Nephron (organoid): Measurements from ENCODE around the gene RHEB.

Experiments used
- H3K27ac Mint-ChIP-seq, 3 experiments: 2 replicates each; pipeline ENCODE4 v1.8.0; 2020; ENCODE audit warnings: mixed read lengths in 3 of 3, mild to moderate bottlenecking in 2 of 3, moderate library complexity in 1 of 3
- H3K27me3 Mint-ChIP-seq: 2 replicates; pipeline ENCODE4 v1.8.0; 2021; ENCODE audit warnings: low read depth, mild to moderate bottlenecking, moderate library complexity, mixed read lengths
- H3K36me3 Mint-ChIP-seq: 2 replicates; pipeline ENCODE4 v1.8.0; 2020; ENCODE audit warnings: low read depth, mixed read lengths
- H3K4me1 Mint-ChIP-seq: 2 replicates; pipeline ENCODE4 v1.8.0; 2020; ENCODE audit warnings: mixed read lengths
- H3K4me3 Mint-ChIP-seq, 3 experiments: 2 replicates each; pipeline ENCODE4 v1.8.0; 2020; ENCODE audit warnings: mild to moderate bottlenecking in 3 of 3, mixed read lengths in 3 of 3, moderate library complexity in 2 of 3
- H3K9me3 Mint-ChIP-seq: 2 replicates; pipeline ENCODE4 v1.8.0; 2020; ENCODE audit warnings: mixed read lengths
- TF ChIP-seq, protein P1 (sequence below), 3 experiments: fragments of 200-600 bp; sonication (generic); IDR thresholded peaks; one replicate each; pipeline ENCODE4 v1.5.0; 2021; ENCODE audit warnings: antibody characterized with exemption in 3 of 3; ENCODE audit not compliant: unreplicated experiment in 3 of 3

The RHEB gene

GRCh38 chr7:151514461-151515275, 5.0 kb downstream of the RHEB start:
- H3K27me3 Mint-ChIP-seq, result no peaks in the 10 kb centered on the region
- peaks cover 17% of the 10 kb centered on the region for H3K9me3 Mint-ChIP-seq
- H3K4me1 Mint-ChIP-seq, result peaks cover 44% of the 10 kb centered on the region
- peak overlapping the region; percentile 25 to 55 (median 51) for H3K4me3 Mint-ChIP-seq
- peak overlapping the region in 1 of 3 experiments; percentile 5 for H3K27ac Mint-ChIP-seq
- TF ChIP-seq, protein P1, sequence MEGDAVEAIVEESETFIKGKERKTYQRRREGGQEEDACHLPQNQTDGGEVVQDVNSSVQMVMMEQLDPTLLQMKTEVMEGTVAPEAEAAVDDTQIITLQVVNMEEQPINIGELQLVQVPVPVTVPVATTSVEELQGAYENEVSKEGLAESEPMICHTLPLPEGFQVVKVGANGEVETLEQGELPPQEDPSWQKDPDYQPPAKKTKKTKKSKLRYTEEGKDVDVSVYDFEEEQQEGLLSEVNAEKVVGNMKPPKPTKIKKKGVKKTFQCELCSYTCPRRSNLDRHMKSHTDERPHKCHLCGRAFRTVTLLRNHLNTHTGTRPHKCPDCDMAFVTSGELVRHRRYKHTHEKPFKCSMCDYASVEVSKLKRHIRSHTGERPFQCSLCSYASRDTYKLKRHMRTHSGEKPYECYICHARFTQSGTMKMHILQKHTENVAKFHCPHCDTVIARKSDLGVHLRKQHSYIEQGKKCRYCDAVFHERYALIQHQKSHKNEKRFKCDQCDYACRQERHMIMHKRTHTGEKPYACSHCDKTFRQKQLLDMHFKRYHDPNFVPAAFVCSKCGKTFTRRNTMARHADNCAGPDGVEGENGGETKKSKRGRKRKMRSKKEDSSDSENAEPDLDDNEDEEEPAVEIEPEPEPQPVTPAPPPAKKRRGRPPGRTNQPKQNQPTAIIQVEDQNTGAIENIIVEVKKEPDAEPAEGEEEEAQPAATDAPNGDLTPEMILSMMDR (IDR thresholded peaks at IDR 0.05; ENCODE audit: unreplicated experiment in 3 of 3), result no peak
- H3K36me3 Mint-ChIP-seq, result peaks cover 31% of the 10 kb centered on the region

GRCh38 chr7:151513133-151513532, 6.6 kb downstream of the RHEB start:
- Mint-ChIP-seq H3K27ac (no peak overlapping the region), H3K9me3 (peaks cover 17% of the 10 kb centered on the region), H3K36me3 (peaks cover 31% of the 10 kb centered on the region), H3K4me1 (peaks cover 55% of the 10 kb centered on the region), H3K4me3 (no peak overlapping the region), H3K27me3 (no peaks in the 10 kb centered on the region)
- TF ChIP-seq, protein P1 (IDR thresholded peaks at IDR 0.05; ENCODE audit: unreplicated experiment in 3 of 3), result no peak

- Mint-ChIP-seq H3K36me3 (peaks cover 31% of the 10 kb centered on the region), H3K9me3 (peaks cover 17% of the 10 kb centered on the region)
Observed at GRCh38 chr7:151512353-151512752, 7.3 kb downstream of the RHEB start.

DNA sequence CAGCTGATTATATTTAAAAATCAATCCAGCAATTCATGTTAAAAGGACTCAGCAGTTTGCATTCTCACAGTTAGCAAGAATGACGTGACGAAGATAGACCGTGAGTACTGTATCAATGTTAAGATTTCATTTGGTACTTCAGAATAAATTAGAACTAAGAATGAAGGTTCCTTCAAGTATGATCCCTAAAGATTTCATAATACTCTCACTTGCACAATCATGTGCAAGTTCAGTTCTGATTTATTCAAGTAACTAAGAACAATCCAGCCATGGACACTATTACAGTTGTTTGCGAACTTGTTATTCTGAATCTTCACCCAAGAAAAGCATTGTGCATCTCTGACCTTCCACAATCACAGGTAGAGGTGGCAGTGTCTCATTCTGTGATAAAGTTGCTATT, 7.7 kb downstream of the RHEB start:
- TF ChIP-seq, protein P1 (IDR thresholded peaks at IDR 0.05; ENCODE audit: unreplicated experiment in 3 of 3), result no peak
- H3K4me1 Mint-ChIP-seq, result peaks cover 55% of the 10 kb centered on the region
- no peaks in the 10 kb centered on the region for H3K27me3 Mint-ChIP-seq
- H3K4me3 Mint-ChIP-seq, result no peak overlapping the region
- peaks cover 17% of the 10 kb centered on the region for H3K9me3 Mint-ChIP-seq
- H3K36me3 Mint-ChIP-seq, result peaks cover 31% of the 10 kb centered on the region
- no peak overlapping the region for H3K27ac Mint-ChIP-seq

More at GRCh38 chr7:151512353-151512752, 7.3 kb downstream of the RHEB start:
- Mint-ChIP-seq H3K4me1 (peaks cover 55% of the 10 kb centered on the region), H3K27ac (no peak overlapping the region), H3K4me3 (no peak overlapping the region), H3K27me3 (no peaks in the 10 kb centered on the region)
- TF ChIP-seq, protein P1 (IDR thresholded peaks at IDR 0.05; ENCODE audit: unreplicated experiment in 3 of 3), result no peak

GRCh38 chr7:151511270-151511669, 8.4 kb downstream of the RHEB start:
- Mint-ChIP-seq H3K4me1 (peaks cover 54% of the 10 kb centered on the region), H3K4me3 (no peak overlapping the region), H3K9me3 (peaks cover 17% of the 10 kb centered on the region), H3K27ac (no peak overlapping the region), H3K27me3 (no peaks in the 10 kb centered on the region), H3K36me3 (peaks cover 31% of the 10 kb centered on the region)
- TF ChIP-seq, protein P1 (IDR thresholded peaks at IDR 0.05; ENCODE audit: unreplicated experiment in 3 of 3), result no peak
